Esophagus squamous epithelium (tissue), 4 donors: ENCODE measurements around the gene ACAP2.

ENCODE experiments used
- CTCF ChIP-seq, 6 experiments: fragments of 450-650 bp in 4 of 6; fragments of 200-600 bp in 2 of 6; sonication (generic) in 2 of 6; IDR thresholded peaks; one replicate each; pipeline ENCODE4 v1.5.1; 2016 to 2019; ENCODE audit warnings: antibody characterized with exemption in 6 of 6, mild to moderate bottlenecking in 4 of 6, moderate library complexity in 4 of 6
- POLR2A ChIP-seq, 4 donors: fragments of 450-650 bp; IDR thresholded peaks; one replicate each; pipeline ENCODE4 v1.6.1; 2017; ENCODE audit warnings: antibody characterized with exemption in 4 of 4, mild to moderate bottlenecking in 4 of 4, moderate library complexity in 3 of 4

GRCh38 chr3:195270079-195270816 lies 172.6 kb downstream of the ACAP2 start:
- no peak for TF ChIP-seq CTCF (IDR thresholded peaks at IDR 0.05)
- no peak for TF ChIP-seq POLR2A (IDR thresholded peaks at IDR 0.05)
